D721Med (cell line): ENCODE data around the gene ZNF729.
"Not testable (repeated sequence)": the region's sequence is repeated elsewhere in the genome, so short reads cannot be mapped to it uniquely, and the experiment has no call there.

ENCODE experiments used
- DNase-seq: peaks from one replicate; pipeline ENCODE4 v3.0.0; 2011; ENCODE audit warnings: low spot score; ENCODE audit not compliant: insufficient read length
- FAIRE-seq: peaks from 2 replicates; lab custom pipeline; 2011; peaks lifted over from hg19 to GRCh38; lab: Jason Lieb, UNC
- CTCF ChIP-seq: IDR thresholded peaks from 2 replicates; pipeline ENCODE4 v1.5.1; 2012; ENCODE audit warnings: mild to moderate bottlenecking, control low read depth; ENCODE audit not compliant: insufficient read depth; ENCODE audit errors: missing control alignments

The ZNF729 gene

GRCh38 chr19:22286151-22286810, at the start of gene ZNF729:
ZNF729 (plus strand) TSS chr19:22286441; CDS start chr19:22286526, 85 bp downstream.
- FAIRE-seq = no peak
- TF ChIP-seq CTCF = no peak
- DNase-seq = peak; percentile 39

- DNase-seq = no peak
- no peak for FAIRE-seq
- no peak for TF ChIP-seq CTCF
Measured at GRCh38 chr19:22256856-22257255, 29.4 kb upstream of the ZNF729 start.

- DNase-seq (no peak), FAIRE-seq (no peak)
- TF ChIP-seq CTCF = no peak
Measured at GRCh38 chr19:22257381-22257780, 28.9 kb upstream of the ZNF729 start.

- TF ChIP-seq CTCF = no peak
- DNase-seq (no peak), FAIRE-seq (no peak)
Measured at GRCh38 chr19:22257916-22258315, 28.3 kb upstream of the ZNF729 start.

- FAIRE-seq = no peak
- TF ChIP-seq CTCF = no peak
- no peak for DNase-seq
Measured at GRCh38 chr19:22260499-22260898, 25.7 kb upstream of the ZNF729 start.

GRCh38 chr19:22261596-22261995, 24.6 kb upstream of the ZNF729 start:
- DNase-seq (no peak), FAIRE-seq (no peak)
- TF ChIP-seq CTCF = no peak

- DNase-seq (no peak), FAIRE-seq (no peak)
- no peak for TF ChIP-seq CTCF
Measured at GRCh38 chr19:22263121-22263520, 23.1 kb upstream of the ZNF729 start.

- not testable (repeated sequence) for FAIRE-seq, DNase-seq
Measured at GRCh38 chr19:22321554-22321953, 35.3 kb downstream of the ZNF729 start.
